OCI-LY3 (cell line): ENCODE results near the gene GARNL3.

Source experiments
- CTCF ChIP-seq: fragments of 200-600, 300-600 bp; sonication (generic); IDR thresholded peaks from 2 replicates; pipeline ENCODE4 v1.5.1; 2014; ENCODE audit warnings: antibody characterized with exemption, low read length, low read depth
- EZH2phosphoT487 ChIP-seq: fragments of 200-600 bp; shearing (Covaris generic); IDR thresholded peaks from 2 replicates; pipeline ENCODE4 v1.6.1; 2018; ENCODE audit warnings: antibody characterized with exemption, mixed run types, low read depth

GRCh38 chr9:127293767-127294166 lies 29.2 kb downstream of the GARNL3 start:
- TF ChIP-seq CTCF (no peak), EZH2phosphoT487 (no peak)
